HG03442 (cell line): ENCODE data around the gene ILRUN.
"Not testable (repeated sequence)": the region's sequence is repeated elsewhere in the genome, so short reads cannot be mapped to it uniquely, and the experiment has no call there.

Source experiments
- ATAC-seq: cut with Tn5 transposase; IDR thresholded peaks from one replicate; pipeline ENCODE4 v1.9.1; 2021; ENCODE audit warnings: mild to moderate bottlenecking, moderate library complexity; ENCODE audit not compliant: unreplicated experiment

The ILRUN gene

DNA sequence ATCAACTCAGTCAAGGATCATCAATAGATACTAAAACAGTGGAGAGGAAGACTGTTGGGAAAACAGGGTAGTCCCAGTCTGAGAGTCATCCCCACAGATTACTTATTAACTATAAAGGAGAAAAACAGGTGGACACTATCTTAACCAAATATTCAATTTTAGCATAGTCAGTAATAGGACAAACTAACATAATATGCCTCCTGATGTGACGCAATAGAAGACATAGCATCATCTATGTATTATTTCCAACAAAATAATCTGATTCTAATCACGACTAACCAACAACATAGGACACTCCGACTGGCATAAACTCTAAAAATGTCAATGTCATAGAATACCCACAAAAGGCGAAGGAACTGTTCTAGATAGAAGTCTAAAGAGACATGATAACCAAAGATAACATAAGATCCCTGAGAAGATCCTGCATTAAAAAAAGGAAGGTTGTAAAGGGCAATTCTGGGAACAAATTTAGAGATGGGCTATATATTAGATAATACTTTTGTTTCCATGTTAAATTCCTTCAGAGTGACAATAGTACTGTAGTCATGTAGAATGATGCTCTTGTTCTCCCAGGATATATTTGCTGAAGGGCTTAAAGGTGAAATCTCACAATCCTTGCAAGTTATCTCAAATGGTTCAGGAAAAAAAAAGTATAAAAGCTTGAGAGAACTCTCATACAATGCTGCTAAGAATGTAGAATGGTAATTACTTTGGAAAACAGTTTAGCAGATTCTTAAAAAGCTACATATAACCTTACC, 28.9 kb downstream of the ILRUN start:
- no peak for ATAC-seq

- ATAC-seq, result no peak
Measured at GRCh38 chr6:34665019-34665418, 31.5 kb downstream of the ILRUN start.

DNA sequence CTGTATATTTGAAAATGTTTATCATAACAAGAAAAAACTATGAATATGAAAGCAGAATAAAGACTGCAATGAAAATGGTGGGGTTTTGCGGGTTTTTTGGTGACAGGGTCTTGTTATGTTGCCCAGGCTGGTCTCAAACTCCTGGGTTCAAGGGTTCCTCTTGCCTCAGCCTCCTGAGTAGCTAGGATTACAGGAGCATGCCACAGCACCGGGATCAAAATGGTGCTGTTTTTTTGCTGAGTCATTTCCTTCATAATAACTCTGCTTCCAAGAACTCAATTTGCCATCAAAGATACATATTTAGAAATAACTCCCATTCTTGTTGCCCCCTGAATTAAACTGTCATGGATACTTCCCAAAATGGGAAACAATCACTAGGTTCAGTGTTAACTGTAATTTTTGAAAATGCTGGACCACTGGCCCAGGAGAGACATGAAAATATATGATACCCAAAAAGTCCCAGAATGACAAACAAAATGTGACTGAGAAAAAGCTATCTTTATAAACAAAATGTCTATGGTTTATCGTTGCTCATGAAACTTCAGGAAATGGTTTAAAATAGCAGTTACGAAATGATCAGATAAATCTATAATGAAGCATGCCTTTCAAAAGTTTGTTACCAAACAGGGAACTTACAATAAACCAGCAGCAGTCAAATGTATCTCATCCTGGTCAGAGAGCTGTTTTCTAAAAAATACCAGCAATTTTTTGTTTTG, 32.2 kb downstream of the ILRUN start:
- ATAC-seq, result no peak

- no peak for ATAC-seq
Measured at GRCh38 chr6:34663831-34664255, 32.7 kb downstream of the ILRUN start.

GRCh38 chr6:34663371-34663770, 33.2 kb downstream of the ILRUN start:
- ATAC-seq, result no peak

GRCh38 chr6:34661357-34661756, 35.2 kb downstream of the ILRUN start:
- ATAC-seq, result no peak

- ATAC-seq, result no peak
Measured at GRCh38 chr6:34658605-34659265, 37.8 kb downstream of the ILRUN start.

DNA sequence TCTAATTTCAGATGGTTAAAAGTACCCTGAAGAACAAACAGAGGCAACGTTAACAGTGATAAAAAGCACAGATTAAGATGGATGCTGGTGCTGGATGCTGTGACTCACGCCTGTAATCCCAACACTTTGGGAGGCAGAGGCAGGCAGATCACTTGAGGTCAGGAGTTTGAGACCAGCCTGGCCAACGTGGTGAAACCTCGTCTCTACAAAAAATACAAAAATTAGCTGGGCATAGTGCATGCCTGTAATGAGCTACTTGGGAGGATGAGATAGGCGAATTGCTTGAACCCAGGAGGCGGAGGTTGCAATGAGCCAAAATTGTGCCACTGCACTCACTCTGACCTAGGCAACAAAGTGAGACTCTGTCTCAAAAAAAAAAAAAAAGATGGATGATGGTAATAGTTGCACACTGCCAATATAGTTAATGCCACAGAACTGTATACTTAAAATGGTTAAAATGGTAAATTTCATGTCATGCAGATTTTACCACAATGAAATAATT, 38.5 kb downstream of the ILRUN start:
- ATAC-seq, result not testable (repeated sequence)

DNA sequence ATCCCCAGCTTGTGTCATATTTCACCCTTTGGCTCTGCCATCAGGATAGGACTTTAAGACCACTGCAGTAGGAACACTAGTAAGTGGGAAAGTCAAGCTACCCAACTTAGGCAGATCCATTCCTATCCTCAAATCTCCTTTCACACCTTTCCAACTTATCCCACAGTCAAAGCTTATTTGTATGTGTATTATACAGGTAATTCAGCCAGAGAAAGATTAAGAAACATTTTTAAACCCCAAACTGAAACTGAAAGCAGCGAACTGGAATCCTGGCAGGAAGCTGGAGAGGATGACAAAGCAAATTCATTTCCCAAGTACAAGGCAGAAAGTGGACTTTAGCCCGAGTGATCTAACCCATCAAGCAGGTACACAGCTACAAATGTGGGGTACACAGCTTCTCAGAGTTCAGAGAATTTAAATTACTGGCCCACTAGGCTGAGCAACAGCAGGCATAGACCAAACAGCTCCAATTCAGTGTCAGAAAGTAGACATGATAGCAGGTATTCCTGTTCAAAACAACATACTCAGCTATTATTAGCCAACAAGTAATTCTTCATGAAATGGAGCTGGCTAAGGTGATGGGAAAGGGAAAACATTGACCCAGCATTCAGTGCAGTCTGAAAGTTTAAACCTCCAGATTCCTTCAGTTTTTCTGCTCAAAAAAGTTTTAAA, 39.1 kb downstream of the ILRUN start:
- ATAC-seq, result no peak

- no peak for ATAC-seq
Measured at GRCh38 chr6:34657037-34657306, 39.6 kb downstream of the ILRUN start.

GRCh38 chr6:34656378-34657036, 40.1 kb downstream of the ILRUN start:
- ATAC-seq, result peak; percentile 91

DNA sequence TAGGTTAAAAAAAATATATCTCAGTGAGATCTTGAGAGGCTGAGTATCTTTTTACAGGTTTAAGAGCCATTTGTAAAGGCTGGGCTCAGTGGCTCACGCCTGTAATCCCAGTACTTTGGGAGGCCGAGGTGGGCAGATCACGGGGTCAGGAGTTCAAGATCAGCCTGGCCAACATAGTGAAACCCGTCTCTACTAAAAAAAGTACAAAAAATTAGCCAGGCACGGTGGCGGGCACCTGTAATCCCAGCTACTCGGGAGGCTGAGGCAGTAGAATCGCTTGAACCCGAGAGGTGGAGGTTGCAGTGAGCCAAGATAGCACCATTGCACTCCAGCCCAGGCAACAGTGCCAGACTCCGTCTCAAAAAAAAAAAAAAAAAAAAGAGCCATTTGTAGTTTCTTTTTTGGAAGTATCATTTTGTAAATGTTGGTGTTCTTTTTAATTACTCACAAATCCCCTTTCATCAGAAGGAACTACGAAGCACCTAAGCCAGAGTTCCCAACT, 40.6 kb downstream of the ILRUN start:
- ATAC-seq, result not testable (repeated sequence)

GRCh38 chr6:34654061-34654710, 42.4 kb downstream of the ILRUN start:
- ATAC-seq, result no peak

DNA sequence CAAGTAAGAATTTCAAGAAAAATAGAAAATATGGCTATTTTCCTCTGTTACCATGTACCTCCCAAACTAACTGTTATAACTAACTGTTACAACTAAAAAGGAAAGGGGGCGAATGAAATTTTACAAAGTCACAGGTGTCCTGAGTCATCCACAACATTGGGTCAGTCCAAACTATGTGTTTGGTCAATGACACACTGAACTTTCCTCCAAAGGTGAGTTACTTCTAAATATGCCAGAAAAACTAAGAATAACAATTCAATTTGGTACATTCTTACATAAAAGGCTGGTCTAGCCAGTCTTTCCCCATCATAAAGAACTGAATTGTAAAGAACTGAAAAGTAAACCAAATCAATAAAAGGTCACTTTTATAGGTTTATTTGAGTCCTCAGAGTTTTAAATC, 44.3 kb downstream of the ILRUN start:
- ATAC-seq, result no peak

DNA sequence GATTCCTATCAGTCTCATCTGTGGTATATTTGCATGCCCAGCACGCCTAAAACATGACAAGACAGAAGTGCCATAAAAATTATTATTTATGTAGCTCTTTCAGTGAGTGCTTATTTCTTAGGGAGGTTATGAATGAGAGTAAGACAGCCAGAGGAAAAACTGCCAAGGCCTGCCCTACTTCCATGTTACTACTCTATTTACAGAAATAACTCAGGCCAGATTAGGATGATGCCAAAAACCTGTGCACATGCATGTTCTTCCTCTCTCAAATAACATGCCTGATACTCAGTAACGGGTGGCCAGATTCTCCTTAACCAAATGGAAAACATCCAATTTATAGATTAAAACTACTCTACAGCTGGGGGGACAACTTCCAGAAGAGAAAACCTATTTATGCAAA, 45.7 kb downstream of the ILRUN start:
- no peak for ATAC-seq

DNA sequence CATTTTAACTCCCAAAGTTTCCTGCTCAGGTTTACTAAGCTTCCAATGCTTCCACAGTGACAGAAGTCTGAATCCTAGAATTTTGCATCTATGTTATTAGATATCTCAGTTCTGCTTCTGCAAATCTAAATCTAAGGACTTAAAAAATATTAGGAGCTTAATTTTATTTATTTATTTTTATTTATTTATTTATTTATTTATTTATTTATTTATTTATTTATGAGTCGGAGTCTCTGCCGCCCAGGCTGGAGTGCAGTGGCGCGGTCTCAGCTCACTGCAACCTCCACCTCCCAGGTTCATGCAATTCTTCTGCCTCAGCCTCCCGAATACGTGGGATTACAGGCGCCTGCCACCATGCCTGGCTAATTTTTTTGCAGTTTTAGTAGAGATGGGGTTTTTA, 46.3 kb downstream of the ILRUN start:
- ATAC-seq, result not testable (repeated sequence)

- no peak for ATAC-seq
Measured at GRCh38 chr6:34648806-34649205, 47.8 kb downstream of the ILRUN start.
